SW480 (cell line): ENCODE data around the gene NME2.
"Not testable (repeated sequence)": the region's sequence is repeated elsewhere in the genome, so short reads cannot be mapped to it uniquely, and the experiment has no call there.

Source experiments
- DNase-seq: peaks from one replicate; pipeline ENCODE4 v3.0.0-alpha.2; 2016; ENCODE audit warnings: low spot score

NME2 gene

GRCh38 chr17:51153210-51154072, 12.8 kb upstream of the NME2 start, which contains the start of gene NME1:
Gene NME1, plus strand, starts transcription at chr17:51153559. Its CDS starts 2,096 bp downstream, at chr17:51155655.
- peak; percentile 100 for DNase-seq

GRCh38 chr17:51154176-51154575, 12.0 kb upstream of the NME2 start:
- DNase-seq: peak; percentile 14

GRCh38 chr17:51155416-51155815, 10.8 kb upstream of the NME2 start:
- DNase-seq: no peak

- no peak for DNase-seq
Observed at GRCh38 chr17:51159604-51160003, 6.6 kb upstream of the NME2 start.

- no peak for DNase-seq
Observed at GRCh38 chr17:51161541-51161940, 4.7 kb upstream of the NME2 start.

- DNase-seq: peak; percentile 40
Observed at GRCh38 chr17:51164911-51165679, 1.1 kb upstream of the NME2 start.

GRCh38 chr17:51165680-51166197, 472 bp upstream of the NME2 start:
- DNase-seq: peak; percentile 32

- DNase-seq: peak; percentile 69
Observed at GRCh38 chr17:51166987-51167931, 1.0 kb downstream of the NME2 start.

GRCh38 chr17:51169340-51169739, 3.1 kb downstream of the NME2 start:
- DNase-seq: no peak

GRCh38 chr17:51170736-51171135, 4.5 kb downstream of the NME2 start:
- DNase-seq: no peak

- not testable (repeated sequence) for DNase-seq
Observed at GRCh38 chr17:51172030-51172429, 5.8 kb downstream of the NME2 start.

- no peak for DNase-seq
Observed at GRCh38 chr17:51180486-51180885, 14.3 kb downstream of the NME2 start.

- no peak for DNase-seq
Observed at GRCh38 chr17:51184124-51184523, 17.9 kb downstream of the NME2 start.

GRCh38 chr17:51185763-51186332, 19.6 kb downstream of the NME2 start:
- DNase-seq: no peak

- no peak for DNase-seq
Observed at GRCh38 chr17:51188271-51188833, 22.1 kb downstream of the NME2 start.

- no peak for DNase-seq
Observed at GRCh38 chr17:51189162-51189561, 23.0 kb downstream of the NME2 start.

GRCh38 chr17:51189628-51190027, 23.4 kb downstream of the NME2 start:
- DNase-seq: no peak

GRCh38 chr17:51191895-51192294, 25.7 kb downstream of the NME2 start:
- no peak for DNase-seq

- DNase-seq: no peak
Observed at GRCh38 chr17:51197754-51198153, 31.5 kb downstream of the NME2 start.

- DNase-seq: no peak
Observed at GRCh38 chr17:51200295-51200694, 34.1 kb downstream of the NME2 start.

- DNase-seq: no peak
Observed at GRCh38 chr17:51200846-51201245, 34.6 kb downstream of the NME2 start.
